ENCODE results near the gene PRTFDC1. TPM values are rescaled to one million over a fixed set of nuclear protein-coding genes. Genes with fewer than 3 reads are reported as not detected.
A peak's percentile ranks its signal among the peaks of the same experiment; 100 is the strongest.

The PRTFDC1 gene
- total RNA-seq, 1 experiment from 2014 or later: not detected

DNA sequence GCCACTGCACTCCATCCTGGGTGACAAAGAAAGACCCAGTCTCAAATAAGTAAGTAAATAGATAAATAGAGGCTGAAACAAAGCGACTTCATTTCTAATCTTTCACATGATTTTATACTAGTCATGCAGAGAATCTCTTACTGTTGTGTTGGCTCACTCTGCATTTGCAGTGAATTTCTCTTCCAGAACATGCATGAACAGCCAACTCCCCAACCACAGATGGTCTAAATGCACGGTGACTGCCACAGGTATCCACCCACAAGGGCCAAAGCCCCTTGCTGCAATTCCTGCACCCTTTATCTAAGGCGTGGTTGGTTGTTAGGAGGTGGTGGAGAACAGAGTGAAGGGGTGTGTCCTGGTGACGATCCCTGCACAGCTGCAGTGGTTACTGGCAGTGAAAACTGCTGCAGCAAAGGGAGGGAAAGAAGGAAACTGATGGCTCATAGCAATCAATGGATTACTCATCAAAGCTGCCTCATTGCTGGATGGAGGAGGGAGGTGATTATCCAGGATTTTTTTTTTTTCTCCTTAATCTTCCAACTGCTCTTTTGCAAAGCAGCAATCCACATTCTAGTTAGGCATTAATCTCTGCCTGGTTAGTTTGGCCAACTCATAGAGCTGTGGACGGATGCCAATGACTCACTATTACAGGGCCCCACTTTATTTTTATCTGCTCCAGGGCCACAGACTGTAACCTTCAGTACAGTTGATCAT, 50.6 kb downstream of the PRTFDC1 start (continued):
- TF ChIP-seq CEBPB (IDR thresholded peaks at IDR 0.05; ENCODE audit: low read depth) (peak; percentile 76), CBX3 (IDR thresholded peaks at IDR 0.05; ENCODE audit: low read depth) (peak; percentile 81), POLR2A (IDR thresholded peaks at IDR 0.05; ENCODE audit: borderline replicate concordance, extremely low read depth, insufficient read depth, insufficient read length) (no peak), POLR2AphosphoS5 (IDR thresholded peaks at IDR 0.05; ENCODE audit: low read depth, low read length) (peak; percentile 65), ELF1 (IDR thresholded peaks at IDR 0.05; ENCODE audit: borderline replicate concordance, low read depth) (no peak), ZNF274 (IDR thresholded peaks at IDR 0.05; ENCODE audit: low read depth, low read length) (no peak), EGR1 (IDR thresholded peaks at IDR 0.05; ENCODE audit: low read depth) (no peak)

DNA sequence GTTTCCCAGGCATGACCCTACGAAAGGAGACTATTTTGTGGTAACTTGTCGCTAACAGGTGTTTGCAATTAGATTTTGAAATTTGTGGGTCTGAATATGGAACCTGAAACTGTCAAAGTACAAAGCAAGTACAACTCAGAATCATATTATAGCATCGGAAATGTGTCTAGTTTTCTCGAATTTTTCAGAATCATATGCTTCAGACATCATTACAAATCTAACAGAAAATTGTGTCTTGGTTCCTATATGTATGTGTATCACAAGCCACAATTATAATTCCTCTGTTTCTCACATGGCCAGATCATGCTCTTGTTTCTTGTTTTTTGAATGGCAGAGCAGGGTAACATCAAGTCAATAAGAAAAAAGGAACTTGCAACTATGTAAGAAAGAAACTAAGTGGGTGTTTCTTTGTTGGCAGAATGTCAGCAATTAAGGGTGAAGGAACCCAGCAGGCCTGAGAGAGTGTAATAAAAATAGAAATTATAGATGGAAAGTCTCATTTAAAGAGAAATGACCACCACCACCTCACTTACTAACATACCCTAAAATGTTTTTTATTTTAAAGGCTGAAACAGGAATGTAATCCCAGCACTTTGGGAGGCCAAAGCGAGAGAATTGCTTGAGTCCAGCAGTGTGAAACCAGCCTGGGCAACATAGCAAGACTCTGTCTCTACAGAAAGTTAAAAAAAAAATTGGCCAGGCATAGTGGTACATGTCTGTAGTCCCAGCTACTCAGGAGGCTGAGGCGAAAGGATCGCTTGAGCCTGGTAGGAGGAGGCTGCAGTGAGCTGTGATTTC, 51.3 kb downstream of the PRTFDC1 start:
- no peaks in the 10 kb centered on the region for H3K9me3 ChIP-seq (ENCODE audit: control insufficient read depth in 1 of 2, insufficient read depth in 1 of 2, low read depth in 1 of 2, low read length in 2 of 2)
- peaks cover 32 to 52% of the 10 kb centered on the region in 2 experiments for H3K4me1 ChIP-seq (ENCODE audit: control insufficient read depth in 1 of 2, insufficient read depth in 2 of 2, low read length in 2 of 2)
- peak overlapping the region; percentile 63 for H3K4me2 ChIP-seq (ENCODE audit: low read length)
- BruUV-seq (replicated peaks): no TSS peak
- no peaks in the 10 kb centered on the region for H3K36me3 ChIP-seq (ENCODE audit: control insufficient read depth in 1 of 2, insufficient read depth in 2 of 2, low read length in 2 of 2)
- POLR2A ChIA-PET: no interaction called here
- CTCF ChIA-PET: no interaction called here
- H3K79me2 ChIP-seq (ENCODE audit: insufficient read depth, low read length): no peaks in the 10 kb centered on the region
- ATAC-seq (peak; percentile 20), DNase-seq (ENCODE audit: low read depth, low spot score) (no peak)
- peak overlapping the region in 1 of 2 experiments; percentile 19; a peak in 1 of 4 replicates for H3K4me3 ChIP-seq (replicated peaks in 1 of 2; ENCODE audit: low read depth in 1 of 2, low read length in 2 of 2)
- RAD21 ChIA-PET (ENCODE audit: low non-redundant PET in 1 of 2, low total read pairs in 2 of 2, uncharacterized antibody in 2 of 2, unreplicated experiment in 2 of 2): interaction anchor here in 1 of 2 experiments (1.3 kb wide), 1 partner anchor 176 kb away, joined by 6 read pairs; no protein-coding TSS in a partner anchor
- TF ChIP-seq RAD21 (IDR thresholded peaks at IDR 0.05; ENCODE audit: low read depth): no peak
- TF ChIP-seq EGR1 (IDR thresholded peaks at IDR 0.05; ENCODE audit: low read depth): no peak
- TF ChIP-seq EZH2 (IDR thresholded peaks at IDR 0.05): no peak
- TF ChIP-seq, protein P1, sequence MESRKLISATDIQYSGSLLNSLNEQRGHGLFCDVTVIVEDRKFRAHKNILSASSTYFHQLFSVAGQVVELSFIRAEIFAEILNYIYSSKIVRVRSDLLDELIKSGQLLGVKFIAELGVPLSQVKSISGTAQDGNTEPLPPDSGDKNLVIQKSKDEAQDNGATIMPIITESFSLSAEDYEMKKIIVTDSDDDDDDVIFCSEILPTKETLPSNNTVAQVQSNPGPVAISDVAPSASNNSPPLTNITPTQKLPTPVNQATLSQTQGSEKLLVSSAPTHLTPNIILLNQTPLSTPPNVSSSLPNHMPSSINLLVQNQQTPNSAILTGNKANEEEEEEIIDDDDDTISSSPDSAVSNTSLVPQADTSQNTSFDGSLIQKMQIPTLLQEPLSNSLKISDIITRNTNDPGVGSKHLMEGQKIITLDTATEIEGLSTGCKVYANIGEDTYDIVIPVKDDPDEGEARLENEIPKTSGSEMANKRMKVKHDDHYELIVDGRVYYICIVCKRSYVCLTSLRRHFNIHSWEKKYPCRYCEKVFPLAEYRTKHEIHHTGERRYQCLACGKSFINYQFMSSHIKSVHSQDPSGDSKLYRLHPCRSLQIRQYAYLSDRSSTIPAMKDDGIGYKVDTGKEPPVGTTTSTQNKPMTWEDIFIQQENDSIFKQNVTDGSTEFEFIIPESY (IDR thresholded peaks at IDR 0.05; ENCODE audit: extremely low read depth, insufficient replicate concordance, low read length): no peak
- TF ChIP-seq POLR2AphosphoS5 (IDR thresholded peaks at IDR 0.05; ENCODE audit: low read depth, low read length): no peak
- TF ChIP-seq CTCF (IDR thresholded peaks at IDR 0.05 in 2 of 3, conservative IDR thresholded peaks at IDR 0.05 in 1 of 3; ENCODE audit: borderline replicate concordance in 1 of 3, insufficient read depth in 1 of 3, low read depth in 2 of 3, low read length in 2 of 3): no peak
- TF ChIP-seq CBX3 (IDR thresholded peaks at IDR 0.05; ENCODE audit: low read depth): no peak
- TF ChIP-seq, protein P2, sequence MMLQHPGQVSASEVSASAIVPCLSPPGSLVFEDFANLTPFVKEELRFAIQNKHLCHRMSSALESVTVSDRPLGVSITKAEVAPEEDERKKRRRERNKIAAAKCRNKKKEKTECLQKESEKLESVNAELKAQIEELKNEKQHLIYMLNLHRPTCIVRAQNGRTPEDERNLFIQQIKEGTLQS (IDR thresholded peaks at IDR 0.05): no peak
- TF ChIP-seq SP1 (IDR thresholded peaks at IDR 0.05; ENCODE audit: low read depth): no peak
- no peak for TF ChIP-seq SRF (IDR thresholded peaks at IDR 0.05; ENCODE audit: low read depth)
- no peak for TF ChIP-seq ELF1 (IDR thresholded peaks at IDR 0.05; ENCODE audit: borderline replicate concordance, low read depth)
- TF ChIP-seq MAX (IDR thresholded peaks at IDR 0.05): no peak
- no peak for TF ChIP-seq JUND (IDR thresholded peaks at IDR 0.05)
- H3K27ac ChIP-seq (ENCODE audit: low read depth, low read length): peak overlapping the region; percentile 64
- H3K9me2 ChIP-seq (ENCODE audit: insufficient read depth): no peaks in the 10 kb centered on the region
- H3K9ac ChIP-seq (ENCODE audit: low read length): peak overlapping the region; percentile 10
- intact Hi-C loops (cut with micrococcal nuclease): loop anchor here (5.0 kb wide), 1 partner anchor 259 kb away; no protein-coding TSS in a partner anchor
- no peaks in the 10 kb centered on the region for H3K27me3 ChIP-seq (ENCODE audit: insufficient read depth, low read length)
- no peaks in the 10 kb centered on the region for H4K20me1 ChIP-seq (ENCODE audit: insufficient read depth)
- H2AFZ ChIP-seq (ENCODE audit: low read depth, low read length, poor library complexity, severe bottlenecking): peak overlapping the region; percentile 10

Data from HCT116 (cell line).